Trophoblast cell (in vitro differentiated cells and primary cell): ENCODE results near the gene MAP3K7.

Experiments used
- DNase-seq, 2 donors: peaks; one replicate each; pipeline ENCODE4 v3.0.0-alpha.2; 2016
- H2AFZ ChIP-seq: 2 replicates; pipeline ENCODE4 v1.6.1; 2013; ENCODE audit warnings: low read length, moderate library complexity, mild to moderate bottlenecking; ENCODE audit not compliant: insufficient read depth, poor library complexity
- H2AK5ac ChIP-seq: 2 replicates; pipeline ENCODE4 v1.6.1; 2013; ENCODE audit warnings: mild to moderate bottlenecking, low read length
- H2BK120ac ChIP-seq: 2 replicates; pipeline ENCODE4 v1.6.1; 2013; ENCODE audit warnings: low read length, mild to moderate bottlenecking, moderate library complexity; ENCODE audit not compliant: insufficient read depth, poor library complexity
- H2BK12ac ChIP-seq: 2 replicates; pipeline ENCODE4 v1.6.1; 2013; ENCODE audit warnings: mild to moderate bottlenecking, low read length, moderate library complexity
- H2BK5ac ChIP-seq: 2 replicates; pipeline ENCODE4 v1.6.1; 2013; ENCODE audit warnings: low read length, low read depth, moderate library complexity, mild to moderate bottlenecking; ENCODE audit not compliant: poor library complexity
- H3K14ac ChIP-seq: 2 replicates; pipeline ENCODE4 v1.6.1; 2013; ENCODE audit warnings: mild to moderate bottlenecking, low read length
- H3K18ac ChIP-seq: 2 replicates; pipeline ENCODE4 v1.6.1; 2013; ENCODE audit warnings: mild to moderate bottlenecking, low read length
- H3K23ac ChIP-seq: 2 replicates; pipeline ENCODE4 v1.6.1; 2013; ENCODE audit warnings: low read length
- H3K27ac ChIP-seq: 2 replicates; pipeline ENCODE4 v1.5.1; 2013; ENCODE audit warnings: low read depth, mild to moderate bottlenecking, inconsistent platforms, low read length, moderate library complexity
- H3K27me3 ChIP-seq: 2 replicates; pipeline ENCODE4 v1.6.1; 2013; ENCODE audit warnings: inconsistent platforms, mild to moderate bottlenecking, low read length, moderate library complexity; ENCODE audit not compliant: insufficient read depth
- H3K36me3 ChIP-seq, 2 experiments: 1 replicate in 1 of 2; 2 replicates in 1 of 2; pipeline ENCODE4 v1.6.1; 2013; ENCODE audit warnings: low read length in 2 of 2, mild to moderate bottlenecking in 2 of 2, moderate library complexity in 1 of 2; ENCODE audit not compliant: insufficient read depth in 2 of 2, control insufficient read depth in 1 of 2
- H3K4ac ChIP-seq: 2 replicates; pipeline ENCODE4 v1.6.1; 2013; ENCODE audit warnings: low read depth, mild to moderate bottlenecking, low read length, moderate library complexity
- H3K4me1 ChIP-seq, 2 experiments: 1 replicate in 1 of 2; 2 replicates in 1 of 2; pipeline ENCODE4 v1.6.1; 2013; ENCODE audit warnings: low read length in 2 of 2, mild to moderate bottlenecking in 2 of 2, moderate library complexity in 1 of 2; ENCODE audit not compliant: insufficient read depth in 2 of 2, control insufficient read depth in 1 of 2
- H3K4me2 ChIP-seq: 2 replicates; pipeline ENCODE4 v1.6.1; 2013; ENCODE audit warnings: inconsistent platforms, mild to moderate bottlenecking, low read length, moderate library complexity
- H3K4me3 ChIP-seq: 2 replicates; pipeline ENCODE4 v1.5.1; 2013; ENCODE audit warnings: mild to moderate bottlenecking, low read depth, low read length, inconsistent platforms
- H3K79me1 ChIP-seq: one replicate; pipeline ENCODE4 v1.6.1; 2013; ENCODE audit warnings: low read length
- H3K79me2 ChIP-seq: 2 replicates; pipeline ENCODE4 v1.6.1; 2013; ENCODE audit warnings: low read length, mild to moderate bottlenecking; ENCODE audit not compliant: control insufficient read depth, insufficient read depth, poor library complexity
- H3K9ac ChIP-seq: 2 replicates; pipeline ENCODE4 v1.6.1; 2013; ENCODE audit warnings: mild to moderate bottlenecking, low read length
- H3K9me3 ChIP-seq: 2 replicates; pipeline ENCODE4 v1.6.1; 2013; ENCODE audit warnings: low read depth, mild to moderate bottlenecking, control low read depth, inconsistent platforms, low read length; ENCODE audit not compliant: insufficient read depth
- H4K12ac ChIP-seq: 2 replicates; pipeline ENCODE4 v1.6.1; 2013; ENCODE audit warnings: low read depth, mild to moderate bottlenecking, low read length, moderate library complexity
- H4K8ac ChIP-seq: 2 replicates; pipeline ENCODE4 v1.6.1; 2013; ENCODE audit warnings: low read depth, mild to moderate bottlenecking, low read length, moderate library complexity
- H4K91ac ChIP-seq: one replicate; pipeline ENCODE4 v1.6.1; 2013; ENCODE audit warnings: low read depth, mild to moderate bottlenecking, low read length, moderate library complexity
- WGBS: extraction: QIAGEN DNeasy Blood & Tissue Kit; methylation state at CpG from one replicate; pipeline ENCODE4 v1.1.7; 2013; ENCODE audit warnings: missing lambda C conversion rate; ENCODE audit not compliant: insufficient read length, insufficient coverage; ENCODE audit errors: extremely low coverage; 5-methylcytosine and 5-hydroxymethylcytosine counted together

Gene MAP3K7

GRCh38 chr6:90583836-90584481, 2.9 kb downstream of the MAP3K7 start:
- no peak for DNase-seq
- H2AK5ac ChIP-seq = no peak overlapping the region
- H3K79me2 ChIP-seq = peaks cover 5% of the 10 kb centered on the region
- H3K79me1 ChIP-seq = peaks cover 7% of the 10 kb centered on the region
- no peak overlapping the region for H3K4me3 ChIP-seq
- H3K27ac ChIP-seq = no peak overlapping the region
- H3K18ac ChIP-seq = no peak overlapping the region
- H3K36me3 ChIP-seq = no peaks in the 10 kb centered on the region
- H3K14ac ChIP-seq = no peak overlapping the region
- H4K91ac ChIP-seq = no peak overlapping the region
- no peak overlapping the region for H3K4ac ChIP-seq
- no peak overlapping the region for H2BK120ac ChIP-seq
- H2BK5ac ChIP-seq = no peak overlapping the region
- H2AFZ ChIP-seq = no peak overlapping the region
- no peaks in the 10 kb centered on the region for H3K9me3 ChIP-seq
- no peak overlapping the region for H3K23ac ChIP-seq
- no peak overlapping the region for H4K8ac ChIP-seq
- no peak overlapping the region for H3K9ac ChIP-seq
- H3K27me3 ChIP-seq = no peaks in the 10 kb centered on the region
- no peak overlapping the region for H2BK12ac ChIP-seq
- H3K4me2 ChIP-seq = no peak overlapping the region
- no peak overlapping the region for H4K12ac ChIP-seq
- H3K4me1 ChIP-seq = no peaks in the 10 kb centered on the region

DNA sequence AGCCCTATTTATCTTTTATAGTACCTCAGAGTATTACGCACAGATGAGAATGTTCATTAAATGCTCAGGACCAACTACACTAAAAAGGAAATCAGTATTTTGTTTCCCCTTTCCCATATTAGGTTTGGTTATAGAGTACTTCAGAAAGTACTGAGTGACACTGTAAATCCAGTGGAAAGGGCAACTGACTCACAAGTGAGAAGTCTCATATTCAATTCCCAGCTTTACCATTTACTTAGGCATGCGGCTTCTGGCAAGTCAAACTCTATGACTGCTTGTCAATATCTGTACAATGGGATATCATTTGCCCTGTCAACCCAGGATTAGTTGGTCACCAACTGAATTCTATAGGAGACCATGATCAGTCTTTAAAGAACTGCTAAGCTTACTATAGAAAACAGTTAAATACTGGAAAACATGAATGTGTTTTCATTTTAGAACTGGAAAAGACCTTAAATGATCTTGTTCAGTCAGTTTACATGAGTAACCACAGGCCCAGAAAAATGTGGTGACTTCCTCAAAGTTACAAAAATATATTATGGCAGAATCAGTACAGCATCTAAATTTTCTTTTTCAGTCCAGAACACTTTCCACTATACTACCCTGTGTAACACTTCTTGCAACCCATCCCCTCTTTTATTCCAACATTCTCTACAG, 3.6 kb downstream of the MAP3K7 start:
- Histone ChIP-seq H2BK120ac (no peak overlapping the region), H4K12ac (no peak overlapping the region)
- WGBS = no CpG with 5 or more reads among the region's 2 CpGs

GRCh38 chr6:90581146-90581545, 5.7 kb downstream of the MAP3K7 start:
- no peak overlapping the region for H2BK12ac ChIP-seq
- H3K36me3 ChIP-seq = peaks cover 2 to 4% of the 10 kb centered on the region in 2 experiments
- H2AK5ac ChIP-seq = no peak overlapping the region
- no peak overlapping the region for H4K8ac ChIP-seq
- H3K4me1 ChIP-seq = no peaks in the 10 kb centered on the region
- H3K79me1 ChIP-seq = no peaks in the 10 kb centered on the region
- H3K9ac ChIP-seq = no peak overlapping the region
- no peak overlapping the region for H4K91ac ChIP-seq
- no peak overlapping the region for H3K4me3 ChIP-seq
- no peaks in the 10 kb centered on the region for H3K9me3 ChIP-seq
- no peaks in the 10 kb centered on the region for H3K27me3 ChIP-seq
- no peaks in the 10 kb centered on the region for H3K79me2 ChIP-seq
- H3K18ac ChIP-seq = no peak overlapping the region
- H2BK5ac ChIP-seq = no peak overlapping the region
- no peak overlapping the region for H3K14ac ChIP-seq
- no peak overlapping the region for H3K4ac ChIP-seq
- WGBS = no CpG with 5 or more reads among the region's 1 CpG
- H3K23ac ChIP-seq = no peak overlapping the region
- no peak overlapping the region for H2BK120ac ChIP-seq
- H4K12ac ChIP-seq = no peak overlapping the region
- no peak overlapping the region for H2AFZ ChIP-seq
- H3K27ac ChIP-seq = no peak overlapping the region
- H3K4me2 ChIP-seq = no peak overlapping the region
- no peak for DNase-seq

More for the DNA sequence above, 3.6 kb downstream of the MAP3K7 start:
- Histone ChIP-seq H3K4me1 (no peaks in the 10 kb centered on the region), H3K18ac (no peak overlapping the region), H3K27me3 (no peaks in the 10 kb centered on the region), H3K14ac (no peak overlapping the region), H4K91ac (no peak overlapping the region), H3K27ac (no peak overlapping the region), H3K36me3 (peaks cover under 1 to 1% of the 10 kb centered on the region in 2 experiments), H3K79me1 (peaks cover 7% of the 10 kb centered on the region), H3K4ac (no peak overlapping the region), H2AK5ac (no peak overlapping the region), H2AFZ (no peak overlapping the region), H4K8ac (no peak overlapping the region), H2BK5ac (no peak overlapping the region), H3K9me3 (no peaks in the 10 kb centered on the region), H3K9ac (no peak overlapping the region), H2BK12ac (no peak overlapping the region), H3K23ac (no peak overlapping the region), H3K4me3 (no peak overlapping the region), H3K4me2 (no peak overlapping the region), H3K79me2 (peaks cover 5% of the 10 kb centered on the region)
- DNase-seq = no peak

DNA sequence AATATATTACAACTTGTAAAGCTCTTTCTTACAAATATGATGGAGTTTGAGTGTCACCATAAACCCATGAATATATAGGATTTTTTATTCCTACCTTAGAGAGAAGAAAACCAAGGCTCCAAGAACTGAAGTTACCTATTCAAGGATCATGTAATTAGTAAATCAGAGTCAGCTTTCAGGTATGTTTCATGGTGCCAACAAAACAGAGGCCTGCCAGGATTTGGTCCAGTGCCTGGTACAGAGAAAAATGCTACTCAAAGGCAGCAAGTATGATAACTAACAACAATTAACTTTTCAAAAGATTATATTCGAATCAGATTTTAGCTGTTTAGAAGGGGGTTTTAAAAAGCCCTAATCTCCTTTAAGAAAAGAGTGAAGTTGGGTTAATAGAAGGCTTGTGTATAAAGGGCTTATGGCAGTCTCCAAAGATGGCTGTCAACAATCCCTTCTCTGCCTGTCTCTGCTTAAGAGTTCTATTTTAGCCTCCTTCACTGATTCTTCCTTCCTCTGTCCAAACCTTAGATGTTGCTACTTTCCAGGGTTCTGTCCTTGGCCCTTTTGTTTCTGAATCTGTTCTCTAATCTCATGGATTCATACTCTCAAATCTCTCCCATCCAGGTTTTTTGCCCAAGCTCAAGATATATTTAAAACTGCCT, 7.8 kb downstream of the MAP3K7 start:
- no peaks in the 10 kb centered on the region for H3K4me1 ChIP-seq
- no peaks in the 10 kb centered on the region for H3K79me1 ChIP-seq
- no peak overlapping the region for H2AK5ac ChIP-seq
- no peak overlapping the region for H3K18ac ChIP-seq
- no peaks in the 10 kb centered on the region for H3K79me2 ChIP-seq
- no peak overlapping the region for H4K91ac ChIP-seq
- H3K4me3 ChIP-seq = no peak overlapping the region
- no peak overlapping the region for H4K12ac ChIP-seq
- no peak overlapping the region for H3K4me2 ChIP-seq
- H3K27me3 ChIP-seq = no peaks in the 10 kb centered on the region
- no peak overlapping the region for H2BK12ac ChIP-seq
- H3K9ac ChIP-seq = no peak overlapping the region
- no peak overlapping the region for H3K4ac ChIP-seq
- H3K27ac ChIP-seq = no peak overlapping the region
- no CpG with 5 or more reads among the region's 1 CpG for WGBS
- H2AFZ ChIP-seq = no peak overlapping the region
- no peak overlapping the region for H3K14ac ChIP-seq
- no peak for DNase-seq
- H2BK120ac ChIP-seq = no peak overlapping the region
- no peaks in the 10 kb centered on the region for H3K9me3 ChIP-seq
- H4K8ac ChIP-seq = no peak overlapping the region
- no peak overlapping the region for H2BK5ac ChIP-seq
- no peak overlapping the region for H3K23ac ChIP-seq
- peaks cover 2 to 4% of the 10 kb centered on the region in 2 experiments for H3K36me3 ChIP-seq
